Nephron progenitor cell (in vitro differentiated cells): ENCODE results near the gene LENEP.

Experiments used
- DNase-seq: peaks from one replicate; pipeline ENCODE4 v3.0.0; 2021
- H3K27ac Mint-ChIP-seq: 2 replicates; pipeline ENCODE4 v1.8.0; 2021; ENCODE audit warnings: mild to moderate bottlenecking, moderate library complexity, mixed read lengths
- H3K27me3 Mint-ChIP-seq: 2 replicates; pipeline ENCODE4 v1.8.0; 2021; ENCODE audit warnings: mild to moderate bottlenecking, low read depth, mixed read lengths; ENCODE audit not compliant: poor library complexity
- H3K36me3 Mint-ChIP-seq: 2 replicates; pipeline ENCODE4 v1.8.0; 2021; ENCODE audit warnings: low read depth, mixed read lengths
- H3K4me1 Mint-ChIP-seq: 2 replicates; pipeline ENCODE4 v1.8.0; 2021; ENCODE audit warnings: mixed read lengths
- H3K4me3 Mint-ChIP-seq: 2 replicates; pipeline ENCODE4 v1.8.0; 2021; ENCODE audit warnings: mild to moderate bottlenecking, moderate library complexity, mixed read lengths
- H3K9me3 Mint-ChIP-seq: 2 replicates; pipeline ENCODE4 v1.8.0; 2021; ENCODE audit warnings: mild to moderate bottlenecking, moderate library complexity, mixed read lengths
- TF ChIP-seq, protein P1 (sequence below): fragments of 200-600 bp; sonication (generic); IDR thresholded peaks from 2 replicates; pipeline ENCODE4 v1.5.0; 2021; ENCODE audit warnings: antibody characterized with exemption

The LENEP gene

DNA sequence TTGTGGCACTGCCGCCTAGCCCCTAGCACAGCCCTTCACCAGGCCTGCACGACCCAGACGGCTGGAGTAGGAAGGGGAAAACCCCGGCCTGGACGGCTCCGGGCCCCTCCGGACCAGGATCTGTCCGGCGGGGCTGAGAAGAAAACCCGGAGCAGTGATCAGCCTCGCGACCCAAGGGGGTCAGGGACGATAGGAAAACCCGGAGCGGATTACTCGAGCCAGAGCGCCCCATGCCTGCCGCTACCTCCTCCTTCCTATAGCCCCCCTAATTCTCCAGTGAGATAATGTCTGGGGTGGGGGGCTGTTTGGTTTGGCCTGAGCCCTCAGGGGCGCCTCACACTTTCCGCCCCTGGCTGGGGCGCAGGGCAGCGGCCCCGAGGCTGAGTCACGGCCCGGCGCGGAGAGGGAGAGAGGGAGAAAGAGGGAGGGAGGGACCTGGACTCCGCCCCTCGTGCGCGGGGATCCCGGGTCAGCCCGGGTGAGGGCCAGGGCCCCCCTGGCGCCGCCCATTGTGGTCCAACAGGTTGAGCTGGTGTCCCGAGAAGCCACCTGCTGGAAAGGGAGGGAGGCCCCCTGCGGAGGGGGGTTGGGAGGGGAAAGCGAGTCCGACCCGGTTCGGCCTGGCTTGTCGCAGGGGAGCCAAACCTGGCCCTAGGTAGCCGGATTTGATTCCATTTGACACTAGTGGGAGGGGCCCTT, 7.5 kb downstream of the LENEP start:
- peak overlapping the region; percentile 91 for H3K4me3 Mint-ChIP-seq
- H3K27ac Mint-ChIP-seq: peak overlapping the region; percentile 19
- DNase-seq: peak; percentile 87
- H3K27me3 Mint-ChIP-seq: peaks cover 4% of the 10 kb centered on the region
- no peaks in the 10 kb centered on the region for H3K36me3 Mint-ChIP-seq
- H3K9me3 Mint-ChIP-seq: no peaks in the 10 kb centered on the region
- TF ChIP-seq, protein P1, sequence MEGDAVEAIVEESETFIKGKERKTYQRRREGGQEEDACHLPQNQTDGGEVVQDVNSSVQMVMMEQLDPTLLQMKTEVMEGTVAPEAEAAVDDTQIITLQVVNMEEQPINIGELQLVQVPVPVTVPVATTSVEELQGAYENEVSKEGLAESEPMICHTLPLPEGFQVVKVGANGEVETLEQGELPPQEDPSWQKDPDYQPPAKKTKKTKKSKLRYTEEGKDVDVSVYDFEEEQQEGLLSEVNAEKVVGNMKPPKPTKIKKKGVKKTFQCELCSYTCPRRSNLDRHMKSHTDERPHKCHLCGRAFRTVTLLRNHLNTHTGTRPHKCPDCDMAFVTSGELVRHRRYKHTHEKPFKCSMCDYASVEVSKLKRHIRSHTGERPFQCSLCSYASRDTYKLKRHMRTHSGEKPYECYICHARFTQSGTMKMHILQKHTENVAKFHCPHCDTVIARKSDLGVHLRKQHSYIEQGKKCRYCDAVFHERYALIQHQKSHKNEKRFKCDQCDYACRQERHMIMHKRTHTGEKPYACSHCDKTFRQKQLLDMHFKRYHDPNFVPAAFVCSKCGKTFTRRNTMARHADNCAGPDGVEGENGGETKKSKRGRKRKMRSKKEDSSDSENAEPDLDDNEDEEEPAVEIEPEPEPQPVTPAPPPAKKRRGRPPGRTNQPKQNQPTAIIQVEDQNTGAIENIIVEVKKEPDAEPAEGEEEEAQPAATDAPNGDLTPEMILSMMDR: no peak
- peaks cover 39% of the 10 kb centered on the region for H3K4me1 Mint-ChIP-seq

DNA sequence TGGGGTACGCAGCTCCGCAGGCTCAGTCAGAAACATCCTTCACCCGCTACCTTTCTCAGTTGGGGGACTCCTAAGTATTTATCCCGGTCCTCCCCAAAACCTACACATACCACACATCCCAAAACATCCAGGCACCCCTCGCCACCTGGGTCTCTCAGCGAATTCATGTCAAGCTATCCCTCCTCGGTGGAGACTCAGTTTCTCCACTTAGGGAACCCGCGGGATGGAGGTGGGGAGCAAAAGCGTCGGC, 8.0 kb downstream of the LENEP start:
- Mint-ChIP-seq H3K4me1 (peaks cover 38% of the 10 kb centered on the region), H3K4me3 (peak overlapping the region; percentile 87), H3K27ac (peak overlapping the region; percentile 13), H3K9me3 (no peaks in the 10 kb centered on the region), H3K27me3 (peaks cover 4% of the 10 kb centered on the region), H3K36me3 (no peaks in the 10 kb centered on the region)
- DNase-seq: no peak
- TF ChIP-seq, protein P1: no peak

DNA sequence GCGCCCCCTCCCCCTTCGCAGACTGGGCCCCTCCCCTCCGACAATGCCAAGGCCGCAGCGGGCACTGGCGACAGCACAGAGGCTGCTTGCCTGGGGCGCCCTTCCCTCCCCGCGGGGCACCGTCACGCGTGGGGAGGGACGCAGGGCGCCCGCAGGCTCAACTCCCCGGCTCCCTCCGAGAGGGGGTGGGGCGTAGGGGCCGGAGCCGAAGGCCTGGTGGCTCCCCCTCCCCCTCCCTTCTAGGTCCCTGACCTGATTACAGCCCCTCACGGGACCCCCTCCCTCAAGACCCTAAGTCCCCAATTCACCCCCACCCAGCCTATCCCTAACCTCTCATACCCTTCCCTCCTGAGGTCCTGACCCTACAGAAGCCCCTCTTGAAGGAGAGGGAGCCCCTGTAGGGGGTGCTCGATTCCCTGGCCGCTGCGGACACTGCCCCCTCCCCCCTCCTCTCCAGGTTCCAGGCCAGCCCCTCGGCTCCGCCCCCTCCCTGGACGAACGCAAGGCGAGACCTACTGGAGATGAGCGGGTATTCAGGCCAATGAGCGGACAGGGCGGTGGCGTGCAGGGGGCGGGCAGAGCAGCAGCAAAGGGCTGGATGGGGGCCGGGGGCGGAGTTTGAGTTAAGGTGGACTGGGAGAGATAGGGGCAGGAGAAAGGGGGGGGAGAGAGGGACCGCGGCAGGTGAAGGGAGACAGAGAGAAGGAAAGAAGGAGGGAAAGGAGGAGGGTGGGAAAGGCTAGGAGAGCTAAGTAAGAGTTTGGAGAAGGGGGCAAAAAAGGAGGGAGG, 8.5 kb downstream of the LENEP start:
- H3K27ac Mint-ChIP-seq: no peak overlapping the region

DNA sequence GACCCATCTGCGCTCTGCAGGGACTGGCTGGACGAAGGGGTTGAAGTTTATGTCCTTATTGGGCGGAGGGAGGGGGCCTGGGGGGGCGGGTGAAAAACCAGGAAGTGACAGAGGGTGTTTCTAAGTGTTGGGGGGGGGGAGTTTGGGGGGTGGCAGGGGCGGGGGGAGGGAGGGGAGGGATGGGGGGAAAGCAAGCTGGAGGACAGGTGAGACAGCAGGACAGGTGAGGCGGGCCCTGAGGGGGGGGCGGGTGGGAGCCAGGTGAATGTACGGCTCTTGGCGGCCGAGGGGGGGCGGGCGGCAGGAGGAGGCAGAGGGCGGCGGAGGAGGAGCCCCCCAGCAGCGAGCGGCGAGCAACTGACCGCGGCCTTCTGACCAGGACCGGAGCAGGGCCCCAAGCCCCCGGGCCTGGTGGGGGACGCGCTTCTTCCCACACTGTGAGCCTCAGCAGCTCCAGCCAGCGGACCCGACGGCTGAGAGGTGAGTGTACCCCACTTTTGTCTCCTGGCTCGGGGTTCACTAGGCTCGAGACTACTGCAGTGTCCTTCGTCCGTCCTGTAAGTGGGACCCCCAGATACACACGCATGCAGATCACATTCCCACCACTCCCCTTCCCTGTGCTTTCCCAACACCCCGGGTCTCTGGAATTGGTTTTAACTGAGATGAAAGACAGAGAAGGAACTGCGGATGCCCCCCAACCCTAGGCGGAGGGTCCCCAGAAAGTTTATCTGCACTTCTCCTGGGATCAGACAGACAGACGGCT, 9.3 kb downstream of the LENEP start, which contains the start of gene ZBTB7B:
TSS of gene ZBTB7B (plus strand) at position 339 of the 763 bp plus-strand sequence. CDS start 11,859 bp downstream, outside the sequence.
- TF ChIP-seq, protein P1: no peak
- Mint-ChIP-seq H3K27me3 (peaks cover 2% of the 10 kb centered on the region), H3K9me3 (no peaks in the 10 kb centered on the region), H3K36me3 (no peaks in the 10 kb centered on the region), H3K27ac (peak within 1 kb of the TSS; percentile 83), H3K4me1 (peaks cover 40% of the 10 kb centered on the region), H3K4me3 (peak within 1 kb of the TSS; percentile 94)
- peak; percentile 43 for DNase-seq

More for the DNA sequence above, 8.5 kb downstream of the LENEP start:
- peaks cover 43% of the 10 kb centered on the region for H3K4me1 Mint-ChIP-seq
- H3K9me3 Mint-ChIP-seq: no peaks in the 10 kb centered on the region
- H3K27me3 Mint-ChIP-seq: peaks cover 4% of the 10 kb centered on the region
- TF ChIP-seq, protein P1: no peak
- peak overlapping the region; percentile 87 for H3K4me3 Mint-ChIP-seq
- peak; percentile 100 for DNase-seq
- H3K36me3 Mint-ChIP-seq: no peaks in the 10 kb centered on the region

DNA sequence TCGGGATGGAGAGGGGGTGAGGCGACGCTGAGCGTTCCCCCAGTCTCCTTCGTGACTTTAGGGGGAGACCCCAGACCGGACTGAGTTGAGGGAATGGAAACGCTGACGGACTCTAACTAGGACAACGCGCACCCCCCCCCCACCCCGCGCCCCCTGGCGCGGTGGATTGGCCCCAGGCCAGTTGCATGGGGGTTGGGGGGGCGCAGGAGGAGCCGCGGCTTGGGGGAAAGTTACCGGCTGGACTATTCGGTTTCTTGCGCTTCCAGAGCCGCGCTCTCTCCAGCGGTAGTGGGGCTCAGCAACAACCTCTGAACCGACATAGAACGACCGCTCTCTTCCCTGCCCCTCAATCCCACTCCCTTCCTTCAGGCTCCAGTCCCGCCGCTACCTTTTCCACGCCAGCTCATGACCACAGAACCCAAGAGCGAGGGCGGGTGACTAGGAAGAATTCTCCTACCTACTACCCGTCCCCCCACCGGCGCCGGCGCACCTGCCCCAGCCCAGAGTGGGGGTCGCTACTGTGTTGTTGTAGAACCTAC, 9.9 kb downstream of the LENEP start:
- H3K36me3 Mint-ChIP-seq: no peaks in the 10 kb centered on the region

More for the DNA sequence above, 9.9 kb downstream of the LENEP start:
- TF ChIP-seq, protein P1: no peak
- peaks cover 39% of the 10 kb centered on the region for H3K4me1 Mint-ChIP-seq
- H3K27me3 Mint-ChIP-seq: no peaks in the 10 kb centered on the region
- peak overlapping the region; percentile 94 for H3K4me3 Mint-ChIP-seq
- peak; percentile 59 for DNase-seq
- no peaks in the 10 kb centered on the region for H3K9me3 Mint-ChIP-seq
- peak overlapping the region; percentile 83 for H3K27ac Mint-ChIP-seq
